Panc1 (cell line): ENCODE measurements around the gene PTGDS.

Experiments
- POLR2AphosphoS5 ChIP-seq: IDR thresholded peaks from 2 replicates; pipeline ENCODE4 v1.6.1; 2012; ENCODE audit warnings: mild to moderate bottlenecking, low read depth, low read length, moderate library complexity
- TCF7L2 ChIP-seq: IDR thresholded peaks from 2 replicates; pipeline ENCODE4 v1.6.1; 2011; ENCODE audit warnings: mild to moderate bottlenecking, low read depth, low read length, inconsistent platforms
- TF ChIP-seq, protein P1 (sequence below): fragments of 450-650 bp; IDR thresholded peaks from 2 replicates; pipeline ENCODE4 v1.5.1; 2017; ENCODE audit warnings: mild to moderate bottlenecking
- TF ChIP-seq, protein P2 (sequence below), 2 experiments: IDR thresholded peaks; 2 replicates each; pipeline ENCODE4 v1.6.1; 2011 to 2012; ENCODE audit warnings: low read depth in 2 of 2, control low read depth in 1 of 2, low read length in 1 of 2, mild to moderate bottlenecking in 1 of 2, moderate library complexity in 1 of 2; ENCODE audit not compliant: insufficient read depth in 1 of 2

DNA sequence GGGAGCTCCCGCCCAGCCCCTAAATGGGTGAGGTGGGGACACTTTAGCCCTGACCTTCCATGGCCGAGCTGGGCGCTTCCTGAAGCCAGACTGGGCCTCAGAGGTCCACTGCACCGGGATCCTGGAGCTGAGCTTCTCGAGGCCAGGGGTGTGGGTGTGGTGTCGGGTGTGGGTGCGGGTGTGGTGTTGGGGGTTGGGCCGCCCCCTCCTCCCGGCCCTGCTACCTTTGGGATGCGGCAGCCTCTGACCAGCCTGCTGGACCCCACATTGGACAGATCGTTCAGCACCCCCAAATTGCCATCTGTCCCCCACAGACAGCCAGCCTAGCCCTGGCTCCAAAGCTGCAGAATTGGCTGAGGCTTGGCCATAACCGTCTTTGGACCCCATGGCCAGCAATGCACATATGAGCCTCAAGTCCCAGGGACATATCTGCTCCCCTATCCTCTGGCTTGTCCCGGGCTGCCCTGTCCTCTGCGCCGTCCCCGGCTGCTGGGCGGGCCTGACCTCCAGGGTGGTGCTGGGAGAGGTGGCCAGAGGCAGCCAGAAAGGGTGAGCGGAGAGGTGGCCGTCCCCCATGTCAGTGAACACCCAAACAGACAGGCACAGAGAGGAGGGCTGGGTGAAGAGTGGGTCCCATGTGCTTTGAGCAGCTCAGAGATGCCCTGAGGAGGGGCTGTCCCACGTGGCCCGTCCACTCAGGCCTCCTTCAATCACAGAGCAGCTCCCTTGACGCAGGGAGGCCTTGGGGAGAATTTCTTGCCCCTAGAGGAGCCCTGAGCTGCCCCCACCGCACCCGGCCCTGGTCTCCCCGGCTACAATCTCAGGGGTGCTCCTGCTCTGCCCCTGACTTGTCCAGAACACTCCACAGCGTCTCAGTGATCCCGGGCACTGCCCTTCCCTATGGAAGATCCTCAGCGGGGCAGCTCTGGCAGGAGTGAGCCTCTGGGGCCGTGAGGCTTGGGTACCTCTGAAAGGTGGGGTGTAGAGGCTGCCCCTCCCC is 3.4 kb upstream of the PTGDS start:
- TF ChIP-seq, protein P1, sequence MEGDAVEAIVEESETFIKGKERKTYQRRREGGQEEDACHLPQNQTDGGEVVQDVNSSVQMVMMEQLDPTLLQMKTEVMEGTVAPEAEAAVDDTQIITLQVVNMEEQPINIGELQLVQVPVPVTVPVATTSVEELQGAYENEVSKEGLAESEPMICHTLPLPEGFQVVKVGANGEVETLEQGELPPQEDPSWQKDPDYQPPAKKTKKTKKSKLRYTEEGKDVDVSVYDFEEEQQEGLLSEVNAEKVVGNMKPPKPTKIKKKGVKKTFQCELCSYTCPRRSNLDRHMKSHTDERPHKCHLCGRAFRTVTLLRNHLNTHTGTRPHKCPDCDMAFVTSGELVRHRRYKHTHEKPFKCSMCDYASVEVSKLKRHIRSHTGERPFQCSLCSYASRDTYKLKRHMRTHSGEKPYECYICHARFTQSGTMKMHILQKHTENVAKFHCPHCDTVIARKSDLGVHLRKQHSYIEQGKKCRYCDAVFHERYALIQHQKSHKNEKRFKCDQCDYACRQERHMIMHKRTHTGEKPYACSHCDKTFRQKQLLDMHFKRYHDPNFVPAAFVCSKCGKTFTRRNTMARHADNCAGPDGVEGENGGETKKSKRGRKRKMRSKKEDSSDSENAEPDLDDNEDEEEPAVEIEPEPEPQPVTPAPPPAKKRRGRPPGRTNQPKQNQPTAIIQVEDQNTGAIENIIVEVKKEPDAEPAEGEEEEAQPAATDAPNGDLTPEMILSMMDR: no peak
- TF ChIP-seq TCF7L2 (no peak), POLR2AphosphoS5 (no peak)
- TF ChIP-seq, protein P2, sequence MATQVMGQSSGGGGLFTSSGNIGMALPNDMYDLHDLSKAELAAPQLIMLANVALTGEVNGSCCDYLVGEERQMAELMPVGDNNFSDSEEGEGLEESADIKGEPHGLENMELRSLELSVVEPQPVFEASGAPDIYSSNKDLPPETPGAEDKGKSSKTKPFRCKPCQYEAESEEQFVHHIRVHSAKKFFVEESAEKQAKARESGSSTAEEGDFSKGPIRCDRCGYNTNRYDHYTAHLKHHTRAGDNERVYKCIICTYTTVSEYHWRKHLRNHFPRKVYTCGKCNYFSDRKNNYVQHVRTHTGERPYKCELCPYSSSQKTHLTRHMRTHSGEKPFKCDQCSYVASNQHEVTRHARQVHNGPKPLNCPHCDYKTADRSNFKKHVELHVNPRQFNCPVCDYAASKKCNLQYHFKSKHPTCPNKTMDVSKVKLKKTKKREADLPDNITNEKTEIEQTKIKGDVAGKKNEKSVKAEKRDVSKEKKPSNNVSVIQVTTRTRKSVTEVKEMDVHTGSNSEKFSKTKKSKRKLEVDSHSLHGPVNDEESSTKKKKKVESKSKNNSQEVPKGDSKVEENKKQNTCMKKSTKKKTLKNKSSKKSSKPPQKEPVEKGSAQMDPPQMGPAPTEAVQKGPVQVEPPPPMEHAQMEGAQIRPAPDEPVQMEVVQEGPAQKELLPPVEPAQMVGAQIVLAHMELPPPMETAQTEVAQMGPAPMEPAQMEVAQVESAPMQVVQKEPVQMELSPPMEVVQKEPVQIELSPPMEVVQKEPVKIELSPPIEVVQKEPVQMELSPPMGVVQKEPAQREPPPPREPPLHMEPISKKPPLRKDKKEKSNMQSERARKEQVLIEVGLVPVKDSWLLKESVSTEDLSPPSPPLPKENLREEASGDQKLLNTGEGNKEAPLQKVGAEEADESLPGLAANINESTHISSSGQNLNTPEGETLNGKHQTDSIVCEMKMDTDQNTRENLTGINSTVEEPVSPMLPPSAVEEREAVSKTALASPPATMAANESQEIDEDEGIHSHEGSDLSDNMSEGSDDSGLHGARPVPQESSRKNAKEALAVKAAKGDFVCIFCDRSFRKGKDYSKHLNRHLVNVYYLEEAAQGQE (IDR thresholded peaks at IDR 0.05; ENCODE audit: insufficient read depth in 1 of 2, low read depth in 2 of 2, low read length in 1 of 2): no peak
